Gastrocnemius medialis (tissue), 4 donors: Measurements from ENCODE around the gene CCNA2. TPM values are rescaled to one million over a fixed set of nuclear protein-coding genes. Genes with fewer than 3 reads are reported as not detected.

Experiments
- ATAC-seq, 2 donors: fragments of 150-250 bp; one replicate each; pipeline ENCODE4 v1.9.1; 2016
- DNase-seq, 2 donors: peaks; one replicate each; pipeline ENCODE4 v3.0.0-alpha.2; 2019
- H3K27ac ChIP-seq, 4 donors: fragments of 200-600 bp; sonication (generic); 1 replicate in 1 of 4; 2 replicates in 3 of 4; pipeline ENCODE4 v1.5.1; 2016 to 2018; ENCODE audit warnings: mild to moderate bottlenecking in 2 of 4, moderate library complexity in 1 of 4
- H3K27me3 ChIP-seq, 3 donors: fragments of 200-600 bp; sonication (generic) in 2 of 3; 1 replicate in 1 of 3; 2 replicates in 2 of 3; pipeline versions ENCODE4 v1.5.1 to v1.6.0; 2016 to 2019; ENCODE audit warnings: mild to moderate bottlenecking in 1 of 3, moderate library complexity in 1 of 3
- H3K36me3 ChIP-seq, 2 donors: fragments of 200-600 bp; sonication (generic) in 1 of 2; one replicate each; pipeline ENCODE4 v1.5.1; 2017 to 2018
- H3K4me1 ChIP-seq, 2 donors: fragments of 200-600 bp; sonication (generic) in 1 of 2; one replicate each; pipeline ENCODE4 v1.5.1; 2016 to 2017; ENCODE audit warnings: mild to moderate bottlenecking in 2 of 2
- H3K4me3 ChIP-seq, 4 donors: fragments of 200-600 bp; sonication (generic) in 3 of 4; 1 replicate in 1 of 4; 2 replicates in 3 of 4; pipeline ENCODE4 v1.5.1; 2016 to 2019; ENCODE audit warnings: mild to moderate bottlenecking in 2 of 4
- H3K9me3 ChIP-seq, 3 donors: fragments of 200-600 bp; sonication (generic) in 2 of 3; 1 replicate in 1 of 3; 2 replicates in 2 of 3; pipeline ENCODE4 v1.5.1; 2016 to 2019
- CTCF ChIP-seq, 5 experiments: fragments of 450-650 bp in 3 of 5; fragments of 200-600 bp in 2 of 5; sonication (generic) in 2 of 5; IDR thresholded peaks in 4 of 5; conservative IDR thresholded peaks in 1 of 5; 1 replicate in 4 of 5; 2 replicates in 1 of 5; pipeline ENCODE4 v1.5.1; 2016 to 2019; ENCODE audit warnings: antibody characterized with exemption in 5 of 5, mild to moderate bottlenecking in 3 of 5, moderate library complexity in 3 of 5
- POLR2A ChIP-seq, 2 donors: fragments of 450-650 bp; IDR thresholded peaks; one replicate each; pipeline ENCODE4 v1.6.1; 2017; ENCODE audit warnings: antibody characterized with exemption in 2 of 2, mild to moderate bottlenecking in 2 of 2, moderate library complexity in 2 of 2
- in situ Hi-C, 4 donors: fragments of 200-750 bp; cut with MboI; loops; one replicate each; pipeline versions ENCODE4 v1.15.0 to v1.8.0; 2017; ENCODE audit warnings: low sequenced_read_pairs in 4 of 4
- intact Hi-C: fragments of 100-400 bp; cut with DNase I; formaldehyde crosslinking; loops from one replicate; pipeline ENCODE4 v1.15.1; 2023; ENCODE audit warnings: low total_unique reads
- total RNA-seq, 4 donors: library from RNA; depleted of rRNA; stranded (reverse); fragments of >200 nt; gene quantifications; one replicate each; pipeline versions ENCODE4 v1.1.0 to v1.2.3, GENCODE V29; 2016

The CCNA2 gene
- total RNA-seq, 4 donors from 2014 or later: 0.20 to 0.60 (median 0.36) TPM; not detected in 1

GRCh38 chr4:121817701-121818100 lies 6.0 kb downstream of the CCNA2 start:
- Histone ChIP-seq H3K27ac (no peak overlapping the region), H3K9me3 (no peaks in the 10 kb centered on the region), H3K4me1 (no peaks in the 10 kb centered on the region), H3K4me3 (no peak overlapping the region), H3K36me3 (peaks cover 0 to 49% of the 10 kb centered on the region in 2 donors), H3K27me3 (no peaks in the 10 kb centered on the region)
- intact Hi-C loops: no loop called here
- no peak for ATAC-seq
- in situ Hi-C loops: loop anchor here in 1 of 4 donors (25.0 kb wide), 1 partner anchor 345 kb away; the partner anchor contains the start of gene BLTP1
- no peak for TF ChIP-seq CTCF (IDR thresholded peaks at IDR 0.05 in 4 of 5, conservative IDR thresholded peaks at IDR 0.05 in 1 of 5)
- DNase-seq: no peak

- DNase-seq (no peak), ATAC-seq (no peak)
- Histone ChIP-seq H3K9me3 (no peaks in the 10 kb centered on the region), H3K4me1 (no peaks in the 10 kb centered on the region), H3K4me3 (no peak overlapping the region), H3K27me3 (no peaks in the 10 kb centered on the region), H3K27ac (no peak overlapping the region), H3K36me3 (peaks cover 0 to 55% of the 10 kb centered on the region in 2 donors)
- intact Hi-C loops: no loop called here
- no peak for TF ChIP-seq POLR2A (IDR thresholded peaks at IDR 0.05)
- no peak for TF ChIP-seq CTCF (IDR thresholded peaks at IDR 0.05 in 4 of 5, conservative IDR thresholded peaks at IDR 0.05 in 1 of 5)
- in situ Hi-C loops: loop anchor here in 1 of 4 donors (25.0 kb wide), 1 partner anchor 345 kb away; the partner anchor contains the start of gene BLTP1
Observed at GRCh38 chr4:121817006-121817405, 6.7 kb downstream of the CCNA2 start.

GRCh38 chr4:121814756-121815155 lies 8.9 kb downstream of the CCNA2 start:
- Histone ChIP-seq H3K4me1 (no peaks in the 10 kb centered on the region), H3K4me3 (no peak overlapping the region), H3K9me3 (no peaks in the 10 kb centered on the region), H3K36me3 (peaks cover 0 to 77% of the 10 kb centered on the region in 2 donors), H3K27ac (no peak overlapping the region), H3K27me3 (no peaks in the 10 kb centered on the region)
- ATAC-seq: no peak
- DNase-seq: no peak
- intact Hi-C loops (no loop called here), in situ Hi-C loops (loop anchor here in 1 of 4 donors (25.0 kb wide), 1 partner anchor 348 kb away; the partner anchor contains the start of gene BLTP1)
- no peak for TF ChIP-seq POLR2A (IDR thresholded peaks at IDR 0.05)

- in situ Hi-C loops (loop anchor here in 1 of 4 donors (25.0 kb wide), 1 partner anchor 351 kb away; the partner anchor contains the start of gene BLTP1), intact Hi-C loops (no loop called here)
- no peaks in the 10 kb centered on the region for H3K27me3 ChIP-seq
- H3K36me3 ChIP-seq: peaks cover 0 to 96% of the 10 kb centered on the region in 2 donors
- H3K9me3 ChIP-seq: no peaks in the 10 kb centered on the region
- ATAC-seq (no peak), DNase-seq (no peak)
- no peaks in the 10 kb centered on the region for H3K4me1 ChIP-seq
- no peak overlapping the region for H3K4me3 ChIP-seq
- no peak overlapping the region for H3K27ac ChIP-seq
- TF ChIP-seq POLR2A (IDR thresholded peaks at IDR 0.05): no peak
- TF ChIP-seq CTCF (IDR thresholded peaks at IDR 0.05 in 4 of 5, conservative IDR thresholded peaks at IDR 0.05 in 1 of 5): no peak
Observed at GRCh38 chr4:121811122-121811521, 12.6 kb downstream of the CCNA2 start.

GRCh38 chr4:121806411-121806810 lies 17.3 kb downstream of the CCNA2 start:
- in situ Hi-C loops: loop anchor here in 1 of 4 donors (25.0 kb wide), 1 partner anchor 356 kb away; the partner anchor contains the start of gene BLTP1
- DNase-seq (no peak), ATAC-seq (no peak)
- Histone ChIP-seq H3K4me1 (peaks cover 10 to 16% of the 10 kb centered on the region in 2 donors), H3K9me3 (no peaks in the 10 kb centered on the region), H3K27ac (no peak overlapping the region), H3K27me3 (no peaks in the 10 kb centered on the region), H3K36me3 (peaks cover 0 to 83% of the 10 kb centered on the region in 2 donors), H3K4me3 (no peak overlapping the region)
- TF ChIP-seq POLR2A (IDR thresholded peaks at IDR 0.05) (no peak), CTCF (IDR thresholded peaks at IDR 0.05 in 4 of 5, conservative IDR thresholded peaks at IDR 0.05 in 1 of 5) (no peak)
- intact Hi-C loops: no loop called here
